Measurements from ENCODE around the gene VMO1.
A peak's percentile ranks its signal among the peaks of the same experiment; 100 is the strongest.
"Not testable (repeated sequence)": the region's sequence is repeated elsewhere in the genome, so short reads cannot be mapped to it uniquely, and the experiment has no call there.

Gene VMO1

GRCh38 chr17:4786106-4786511, at the start of gene VMO1:
Gene VMO1, minus strand, starts transcription at chr17:4786364. Its CDS starts 12 bp downstream, at chr17:4786352.
- DNase-seq (ENCODE audit: low read depth), result no peak

GRCh38 chr17:4834681-4835020, 48.5 kb upstream of the VMO1 start:
- DNase-seq (ENCODE audit: low read depth), result no peak

- DNase-seq (ENCODE audit: low read depth), result no peak
These were observed 47.9 kb upstream of the VMO1 start for GRCh38 chr17:4833941-4834680.

GRCh38 chr17:4833178-4833940, 47.2 kb upstream of the VMO1 start, which contains the start of gene MINK1:
Gene MINK1, plus strand, starts transcription at chr17:4833340. Its CDS starts 244 bp downstream, at chr17:4833584.
- DNase-seq (ENCODE audit: low read depth), result peak; percentile 72

GRCh38 chr17:4832829-4833177, 46.6 kb upstream of the VMO1 start:
- not testable (repeated sequence) for DNase-seq (ENCODE audit: low read depth)

GRCh38 chr17:4827399-4827798, 41.2 kb upstream of the VMO1 start:
- no peak for DNase-seq (ENCODE audit: low read depth)

- no peak for DNase-seq (ENCODE audit: low read depth)
These were observed 37.4 kb upstream of the VMO1 start for GRCh38 chr17:4823373-4824089.

GRCh38 chr17:4822835-4823234, 36.7 kb upstream of the VMO1 start:
- no peak for DNase-seq (ENCODE audit: low read depth)

GRCh38 chr17:4818276-4818675, 32.1 kb upstream of the VMO1 start:
- DNase-seq (ENCODE audit: low read depth), result no peak

GRCh38 chr17:4816826-4817225, 30.7 kb upstream of the VMO1 start:
- no peak for DNase-seq (ENCODE audit: low read depth)

- DNase-seq (ENCODE audit: low read depth), result no peak
These were observed 29.0 kb upstream of the VMO1 start for GRCh38 chr17:4815043-4815675.

- DNase-seq (ENCODE audit: low read depth), result no peak
These were observed 26.5 kb upstream of the VMO1 start for GRCh38 chr17:4812690-4813089.

GRCh38 chr17:4811471-4811870, 25.3 kb upstream of the VMO1 start:
- no peak for DNase-seq (ENCODE audit: low read depth)

- DNase-seq (ENCODE audit: low read depth), result no peak
These were observed 24.6 kb upstream of the VMO1 start for GRCh38 chr17:4810696-4811290.

GRCh38 chr17:4808378-4808767, 22.2 kb upstream of the VMO1 start:
- no peak for DNase-seq (ENCODE audit: low read depth)

- no peak for DNase-seq (ENCODE audit: low read depth)
These were observed 21.6 kb upstream of the VMO1 start for GRCh38 chr17:4807605-4808377.

- DNase-seq (ENCODE audit: low read depth), result peak; percentile 67
These were observed 20.8 kb upstream of the VMO1 start, which contains the start of gene PLD2 for GRCh38 chr17:4806777-4807604. Gene PLD2, plus strand, starts transcription at chr17:4807152. Its CDS starts 621 bp downstream, at chr17:4807773.

GRCh38 chr17:4806456-4806776, 20.3 kb upstream of the VMO1 start:
- DNase-seq (ENCODE audit: low read depth), result no peak

GRCh38 chr17:4802228-4802627, 16.1 kb upstream of the VMO1 start, which contains the start of gene C17orf114:
Gene C17orf114, minus strand, starts transcription at chr17:4802328.
- DNase-seq (ENCODE audit: low read depth), result no peak

- no peak for DNase-seq (ENCODE audit: low read depth)
These were observed 14.5 kb upstream of the VMO1 start for GRCh38 chr17:4800462-4801196.

Measured in stimulated activated CD8-positive, alpha-beta memory T cell treated with anti-CD3 and anti-CD28 coated beads, Interleukin-15, amount 100 ng/mL, for 24 hours (primary cell).